NCI-H1092 (cell line): ENCODE data around the gene KPNA4.
A peak's percentile ranks its signal among the peaks of the same experiment; 100 is the strongest.
"Not testable (repeated sequence)": the region's sequence is repeated elsewhere in the genome, so short reads cannot be mapped to it uniquely, and the experiment has no call there.

Experiments
- DNase-seq: peaks from one replicate; lab custom pipeline; 2025; lab: John Stamatoyannopoulos, UW

The KPNA4 gene, protein sequence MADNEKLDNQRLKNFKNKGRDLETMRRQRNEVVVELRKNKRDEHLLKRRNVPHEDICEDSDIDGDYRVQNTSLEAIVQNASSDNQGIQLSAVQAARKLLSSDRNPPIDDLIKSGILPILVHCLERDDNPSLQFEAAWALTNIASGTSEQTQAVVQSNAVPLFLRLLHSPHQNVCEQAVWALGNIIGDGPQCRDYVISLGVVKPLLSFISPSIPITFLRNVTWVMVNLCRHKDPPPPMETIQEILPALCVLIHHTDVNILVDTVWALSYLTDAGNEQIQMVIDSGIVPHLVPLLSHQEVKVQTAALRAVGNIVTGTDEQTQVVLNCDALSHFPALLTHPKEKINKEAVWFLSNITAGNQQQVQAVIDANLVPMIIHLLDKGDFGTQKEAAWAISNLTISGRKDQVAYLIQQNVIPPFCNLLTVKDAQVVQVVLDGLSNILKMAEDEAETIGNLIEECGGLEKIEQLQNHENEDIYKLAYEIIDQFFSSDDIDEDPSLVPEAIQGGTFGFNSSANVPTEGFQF

DNA sequence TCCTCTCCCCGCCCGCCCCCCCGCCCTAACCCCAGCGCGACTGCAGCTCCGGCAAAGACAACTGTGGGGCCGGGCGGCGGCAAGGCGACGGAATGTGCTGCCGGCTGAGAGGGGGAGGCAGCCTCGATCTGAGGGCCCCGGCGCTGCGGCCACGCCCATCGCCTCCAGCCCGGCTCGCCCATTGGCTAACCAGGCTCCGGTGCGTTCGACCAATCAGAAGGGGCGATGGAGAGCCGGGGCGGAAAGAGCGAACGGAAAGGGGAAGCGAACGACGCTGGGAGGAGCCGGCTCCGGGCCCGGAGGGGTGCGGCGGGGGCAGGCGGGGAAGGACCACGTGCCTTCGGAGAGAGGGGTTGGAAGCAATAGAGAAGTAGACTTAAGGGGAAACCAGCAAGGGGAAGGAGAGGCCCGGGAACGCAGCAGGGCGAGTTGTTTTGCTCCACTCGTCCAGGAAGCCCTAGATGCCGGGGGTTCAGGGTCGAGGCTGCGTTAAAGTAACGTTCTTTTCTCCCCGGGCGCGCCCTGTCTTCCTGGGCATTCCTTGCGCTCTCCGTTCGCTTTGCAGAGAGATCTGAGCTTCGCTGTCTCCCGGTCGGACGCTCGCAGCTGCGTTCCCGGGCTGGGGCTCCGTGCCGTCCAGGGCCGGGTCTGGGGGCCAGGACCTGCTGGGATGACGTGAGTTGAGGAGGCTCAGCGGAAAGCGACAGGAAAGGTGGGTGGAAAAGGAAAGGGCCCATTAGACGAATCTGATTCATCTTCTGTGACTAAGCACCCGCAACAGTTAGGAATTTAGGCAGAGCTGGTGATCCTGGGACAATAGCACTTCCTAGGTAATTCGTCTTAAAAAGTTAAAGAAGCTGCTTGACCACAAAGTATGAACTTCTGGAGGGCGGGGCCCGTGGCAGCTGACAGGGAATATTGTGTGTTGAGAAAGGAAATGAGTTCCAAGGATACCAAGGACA, at the start of gene KPNA4:
KPNA4 (minus strand) TSS at position 130 of the 962 bp plus-strand sequence. CDS start 289 bp downstream, outside the sequence.
- peak; percentile 93 for DNase-seq

DNA sequence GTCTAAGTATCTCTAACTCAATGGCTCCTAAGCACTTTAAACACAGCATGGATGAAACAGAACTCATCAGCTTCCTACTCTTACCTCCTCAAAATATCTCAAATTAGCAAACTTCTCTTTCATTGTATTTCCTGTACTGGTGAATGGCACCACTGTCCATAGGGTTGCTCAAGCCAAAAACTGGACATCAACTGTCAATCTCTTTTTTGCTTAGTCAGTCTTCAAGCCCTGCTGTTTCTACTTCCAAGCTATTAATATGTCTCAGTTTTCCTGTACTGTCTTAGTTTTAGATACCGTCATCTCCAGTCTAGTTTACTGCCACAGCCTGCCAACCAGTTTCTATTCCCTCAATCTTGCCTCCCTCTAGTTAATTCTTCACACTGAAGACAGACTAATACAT, 48.3 kb upstream of the KPNA4 start:
- no peak for DNase-seq

DNA sequence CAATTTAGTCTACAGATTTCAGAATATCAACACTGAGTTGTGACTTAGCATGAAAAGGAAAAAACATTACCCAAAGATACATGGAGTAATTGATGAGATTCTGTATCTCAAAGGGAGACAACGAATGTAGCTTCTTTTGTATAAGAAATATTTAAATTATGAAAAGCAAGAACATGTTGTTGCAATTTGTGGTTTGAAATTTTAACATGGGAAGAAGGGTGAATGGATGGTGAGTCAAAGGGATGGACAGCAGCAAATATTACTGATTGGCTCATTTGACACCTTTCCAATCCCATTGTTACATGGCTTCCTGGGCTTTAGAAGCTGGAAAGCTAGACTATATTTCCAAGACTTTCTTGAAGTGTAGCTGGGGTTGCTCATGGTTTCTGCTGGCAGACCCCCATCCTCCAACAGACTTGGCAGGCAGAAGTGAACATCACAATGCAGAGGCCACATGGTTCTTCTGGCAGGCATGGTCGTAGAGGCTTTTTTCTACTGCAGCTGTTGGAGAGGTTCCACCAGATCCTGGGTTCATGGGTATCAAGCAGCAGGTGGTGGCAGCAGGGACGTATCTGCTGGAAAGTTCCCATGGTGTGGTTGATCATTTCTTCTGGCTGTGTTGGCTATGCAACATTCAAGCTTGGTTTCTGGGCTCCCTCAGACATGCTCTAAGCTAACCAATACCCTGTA, 47.2 kb upstream of the KPNA4 start:
- no peak for DNase-seq

DNA sequence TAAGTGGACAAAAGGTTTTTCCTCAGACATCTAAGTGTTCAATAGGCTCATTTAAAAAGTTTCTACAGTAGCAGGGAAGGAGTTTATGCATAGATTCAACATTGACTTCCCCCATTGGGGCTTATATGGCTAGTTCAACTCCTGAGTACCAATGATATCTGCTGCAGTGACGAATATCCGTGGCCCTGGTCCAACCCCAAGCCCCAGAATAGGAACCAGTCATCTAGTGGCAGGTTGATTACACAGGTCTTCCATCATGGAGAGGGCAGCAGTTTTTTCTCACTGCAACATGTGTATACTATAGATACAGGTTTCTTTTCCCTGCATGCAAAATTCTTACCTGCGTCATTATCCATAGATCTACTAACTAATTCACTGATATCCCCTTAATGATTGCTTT, 45.8 kb upstream of the KPNA4 start:
- DNase-seq, result no peak

DNA sequence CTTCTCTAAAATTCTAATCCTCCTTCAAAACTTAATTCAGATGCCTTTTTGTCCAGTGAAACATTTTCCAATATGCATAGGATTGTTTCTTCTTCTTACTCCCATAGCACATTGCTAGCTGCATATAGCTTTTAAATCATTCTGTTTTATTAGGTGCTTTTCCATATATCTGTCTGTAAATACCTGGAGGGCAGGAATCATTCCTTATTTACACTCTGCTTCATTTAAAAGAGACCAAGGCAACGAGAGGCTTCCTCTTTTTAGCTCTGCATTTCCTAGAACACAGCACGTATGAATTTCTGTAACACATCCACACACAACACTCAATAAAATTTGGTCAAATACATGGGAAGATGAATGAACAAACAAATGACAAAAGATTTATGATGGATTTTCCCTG, 43.5 kb upstream of the KPNA4 start:
- no peak for DNase-seq

DNA sequence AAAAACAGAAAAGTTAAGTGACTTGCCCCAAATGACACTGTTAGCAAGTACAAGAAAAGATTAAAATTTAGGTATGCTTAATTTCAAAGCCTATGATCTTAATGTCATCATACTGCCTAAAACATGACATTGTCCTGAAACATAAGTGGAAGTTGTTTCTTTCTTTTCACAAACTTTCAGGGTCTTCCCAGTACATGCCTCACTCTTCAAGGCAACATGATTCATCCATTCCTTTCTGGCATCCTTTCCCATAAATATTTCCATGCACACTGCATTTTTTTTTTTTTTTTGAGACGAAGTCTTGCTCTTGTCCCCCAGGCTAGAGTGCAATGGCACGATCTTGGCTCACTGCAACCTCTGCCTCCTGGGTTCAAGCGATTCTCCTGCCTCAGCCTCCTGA, 42.5 kb upstream of the KPNA4 start:
- DNase-seq, result no peak

DNA sequence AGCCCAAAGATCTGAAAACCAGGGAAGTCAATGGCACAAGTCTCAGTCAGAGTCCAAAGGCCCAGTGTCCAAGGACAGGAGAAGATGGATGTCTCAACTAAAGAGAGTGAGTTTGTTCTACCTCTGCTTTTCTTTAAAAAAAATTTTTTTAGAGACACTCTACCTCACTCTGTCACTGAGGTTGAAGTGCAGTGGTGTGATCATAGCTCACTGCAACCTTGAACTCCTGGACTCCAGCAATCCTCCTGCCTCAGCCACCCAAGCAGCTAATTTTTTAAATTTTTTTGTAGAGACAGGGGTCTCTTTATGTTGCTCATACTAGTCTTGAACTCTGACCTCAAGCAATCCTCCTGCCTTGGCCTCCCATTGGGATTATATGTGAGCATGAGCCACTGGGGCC, 39.9 kb upstream of the KPNA4 start:
- no peak for DNase-seq

DNA sequence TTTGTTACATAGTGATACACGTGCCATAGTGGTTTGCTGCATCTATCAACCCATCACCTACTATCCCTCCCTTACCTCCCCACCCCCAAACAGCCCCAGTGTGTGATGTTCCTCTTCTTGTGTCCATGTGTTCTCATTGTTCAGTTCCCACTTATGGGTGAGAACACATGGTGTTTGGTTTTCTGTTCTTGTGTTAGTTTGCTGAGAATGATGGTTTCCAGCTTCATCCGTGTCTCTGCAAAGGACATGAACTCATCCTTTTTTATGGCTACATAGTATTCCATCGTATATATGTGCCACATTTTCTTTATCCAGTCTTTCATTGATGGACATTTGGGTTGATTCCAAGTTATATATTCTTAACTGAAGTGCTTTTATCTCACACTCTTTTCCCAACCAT, 38.5 kb upstream of the KPNA4 start:
- DNase-seq, result not testable (repeated sequence)

DNA sequence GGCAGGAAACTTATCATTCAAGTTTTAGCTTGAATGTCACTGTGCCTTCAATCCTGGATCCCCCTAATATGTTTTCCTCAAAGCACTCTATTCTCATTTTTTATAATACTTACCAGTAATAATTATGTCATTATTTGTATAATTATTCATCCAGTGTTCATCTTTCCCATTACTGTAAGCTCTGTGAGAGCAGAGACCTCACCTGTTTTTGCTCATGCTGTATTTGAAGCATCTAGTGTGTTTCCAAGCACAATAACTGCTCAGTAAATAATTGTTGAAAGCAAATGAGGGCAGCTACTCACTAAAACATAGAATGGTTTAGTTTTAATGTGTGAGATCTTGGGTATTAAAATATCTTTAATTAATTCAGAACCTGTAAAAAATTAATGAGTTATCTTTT, 36.9 kb upstream of the KPNA4 start:
- no peak for DNase-seq

DNA sequence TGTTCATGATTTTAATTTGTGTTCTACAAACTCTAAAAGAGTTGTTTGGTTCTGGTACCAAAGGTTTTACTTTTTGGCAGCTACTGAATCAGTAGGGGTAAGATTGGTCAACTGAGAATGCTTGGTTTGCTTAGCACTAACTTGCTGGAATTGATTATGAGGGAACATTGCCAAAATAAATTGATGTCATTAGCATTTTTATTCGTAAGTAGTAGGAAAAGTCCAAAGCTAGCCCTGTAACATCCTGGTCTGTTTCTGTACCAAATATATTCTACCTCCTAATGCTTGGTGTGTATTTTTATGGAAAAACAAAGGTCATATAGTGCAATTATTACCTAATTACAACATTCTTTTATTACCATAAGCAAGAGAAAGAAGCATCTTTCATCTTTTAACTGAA, 35.9 kb upstream of the KPNA4 start:
- DNase-seq, result no peak

DNA sequence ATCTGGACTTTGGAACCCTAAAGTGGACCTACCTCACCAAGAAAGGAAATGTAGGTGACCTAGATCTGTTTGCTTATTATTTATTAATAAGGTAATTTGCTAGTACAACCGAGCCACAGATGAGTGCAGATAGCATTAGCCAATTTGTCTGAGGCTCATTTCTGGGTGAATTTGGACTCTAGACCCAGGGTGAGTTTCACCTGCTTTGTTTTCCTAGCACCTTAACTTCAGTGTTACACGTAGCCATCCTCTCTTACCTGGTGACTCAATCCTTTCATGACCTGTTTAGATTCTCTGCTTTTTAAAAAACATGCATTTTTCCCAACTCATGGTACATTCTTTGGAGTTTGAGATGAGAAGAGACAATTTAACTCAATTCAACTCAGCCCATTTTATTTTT, 33.5 kb upstream of the KPNA4 start:
- no peak for DNase-seq

DNA sequence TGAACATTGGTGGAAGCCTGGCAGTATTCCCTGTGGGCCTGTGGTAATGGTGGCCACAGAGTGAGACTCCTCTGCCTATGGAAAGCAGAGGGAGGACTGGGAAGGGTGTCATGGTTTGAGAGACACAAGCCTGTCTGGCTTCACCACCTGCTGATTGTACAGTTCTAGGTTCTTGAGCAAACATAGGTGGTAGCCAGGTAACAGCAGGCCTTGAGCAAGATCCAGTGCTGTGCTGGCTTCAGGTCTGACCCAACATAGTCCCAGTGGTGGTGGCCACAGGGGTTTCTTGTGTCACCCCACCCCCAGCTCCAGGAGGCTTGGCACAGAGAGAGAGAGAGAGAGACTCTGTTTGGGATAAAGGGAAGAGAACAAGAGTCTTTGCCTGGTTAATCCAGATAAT, 22.7 kb upstream of the KPNA4 start:
- no peak for DNase-seq

DNA sequence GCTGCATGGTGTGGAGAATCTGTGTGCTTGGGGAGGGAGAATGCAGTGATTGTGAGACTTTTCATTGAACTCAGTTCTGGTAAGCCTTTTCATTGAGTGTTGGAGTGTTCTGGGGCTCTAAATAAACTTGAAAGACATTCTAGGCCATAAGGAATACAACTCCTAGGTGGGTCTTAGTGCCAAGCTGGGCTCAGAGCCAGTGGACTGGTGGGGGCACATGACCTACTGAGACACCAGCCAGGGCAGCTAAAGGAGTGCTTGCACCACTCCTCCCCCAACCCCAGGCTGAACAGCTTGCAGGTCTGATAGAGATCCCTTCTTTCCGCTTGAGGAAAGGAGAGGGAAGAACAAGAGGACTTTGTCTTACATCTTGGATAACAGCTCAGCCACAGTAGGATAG, 21.7 kb upstream of the KPNA4 start:
- DNase-seq, result no peak

DNA sequence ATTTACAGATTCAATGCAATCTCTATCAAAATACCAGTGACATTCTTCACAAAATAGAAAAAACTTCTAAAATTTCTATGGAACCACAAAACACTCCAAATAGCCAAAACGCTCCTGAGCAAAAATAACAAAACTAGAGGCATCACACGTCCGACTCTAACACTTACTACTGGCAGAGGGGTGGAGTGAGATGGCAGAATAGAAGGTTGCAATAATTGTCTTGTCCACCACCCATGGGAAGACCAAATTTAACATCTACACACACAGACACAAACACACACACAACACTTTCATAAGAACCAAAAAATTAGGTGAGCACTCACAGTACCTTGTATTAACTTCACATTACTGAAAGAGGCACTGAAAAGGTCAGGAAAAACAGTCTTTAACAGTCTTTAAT, 21.3 kb upstream of the KPNA4 start:
- DNase-seq, result no peak

DNA sequence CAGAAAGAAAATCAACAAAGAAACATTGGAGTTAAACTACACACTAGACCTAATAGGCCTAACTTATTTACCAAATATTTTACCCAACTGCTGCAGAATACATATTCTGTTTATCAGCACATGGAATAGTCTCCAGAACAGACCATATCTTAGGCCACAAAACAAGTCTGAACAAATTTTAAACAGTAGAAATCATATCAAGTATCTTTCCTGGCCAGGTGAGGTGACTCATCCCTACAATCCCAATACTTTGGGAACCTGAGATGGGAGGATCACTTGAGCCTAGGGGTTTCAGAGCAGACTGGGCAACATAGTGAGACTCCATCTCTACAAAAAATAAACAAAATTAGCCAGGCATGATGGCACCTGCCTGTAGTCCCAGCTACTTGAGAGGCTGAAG, 18.1 kb upstream of the KPNA4 start:
- DNase-seq, result no peak

DNA sequence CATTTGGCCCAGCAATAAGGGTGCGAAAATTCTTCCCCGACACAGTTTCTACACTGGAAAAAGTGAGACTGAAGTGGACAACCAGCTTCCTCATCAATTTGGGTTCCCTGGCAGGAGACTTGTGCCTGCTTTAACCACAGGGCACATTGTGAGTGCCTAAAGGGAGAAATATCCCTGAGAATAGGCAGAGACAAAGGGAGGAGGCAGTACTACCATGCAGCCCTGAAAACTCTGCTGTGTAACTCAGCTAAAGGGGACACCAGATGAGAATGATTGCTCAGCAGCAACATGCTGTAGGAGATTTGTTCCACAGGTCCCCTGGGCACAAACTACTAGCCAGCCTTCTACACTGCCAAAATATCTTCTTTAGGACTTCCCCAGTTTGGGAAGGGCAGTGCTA, 15.6 kb upstream of the KPNA4 start:
- DNase-seq, result no peak

DNA sequence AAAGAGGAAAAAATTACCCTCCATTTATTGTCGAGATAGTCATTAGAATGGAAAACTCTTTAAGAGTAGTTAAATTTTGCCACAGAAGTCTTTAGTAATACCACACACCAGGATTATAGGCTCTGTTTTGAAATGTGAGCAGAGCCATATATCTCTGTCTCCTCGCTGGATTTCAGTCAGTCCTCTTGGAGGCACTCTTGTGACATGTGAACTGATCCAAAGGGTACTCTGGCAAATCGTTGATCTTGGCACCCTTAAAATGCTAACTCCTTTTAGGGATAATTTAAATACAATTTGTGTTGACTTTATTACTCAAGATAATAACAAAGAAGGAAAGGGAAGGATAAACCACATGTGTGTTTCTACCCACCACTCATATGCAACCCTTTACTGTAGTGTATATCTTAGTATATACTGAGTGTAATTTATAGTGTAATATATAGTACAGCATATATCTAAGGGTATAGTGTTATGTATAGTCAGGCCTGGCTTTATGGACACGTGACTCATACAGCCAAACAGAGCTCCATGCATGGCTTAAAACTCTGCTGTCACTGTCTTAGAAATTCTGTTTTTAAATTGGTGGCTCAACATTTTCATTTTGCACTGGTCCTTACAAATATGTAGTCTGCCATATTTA, 12.3 kb upstream of the KPNA4 start:
- no peak for DNase-seq

DNA sequence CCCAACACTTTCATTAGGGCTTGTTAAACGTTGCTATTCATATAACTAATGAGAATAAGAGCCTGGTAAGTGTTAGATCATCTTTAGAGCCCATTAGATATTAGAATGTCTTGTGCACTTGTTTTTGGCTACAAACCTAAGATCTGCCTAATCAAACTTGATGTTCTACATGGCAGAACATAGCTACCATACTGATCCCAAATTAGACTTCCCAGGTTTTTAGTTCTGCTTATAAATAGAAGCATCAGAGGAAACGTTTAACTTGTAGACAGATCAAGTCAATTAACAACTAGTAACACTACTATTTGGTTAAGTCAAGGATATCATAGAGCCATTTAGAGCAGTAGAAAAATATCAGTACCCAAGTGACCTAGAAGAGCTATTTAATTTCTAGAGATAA, 11.7 kb upstream of the KPNA4 start:
- DNase-seq, result no peak

DNA sequence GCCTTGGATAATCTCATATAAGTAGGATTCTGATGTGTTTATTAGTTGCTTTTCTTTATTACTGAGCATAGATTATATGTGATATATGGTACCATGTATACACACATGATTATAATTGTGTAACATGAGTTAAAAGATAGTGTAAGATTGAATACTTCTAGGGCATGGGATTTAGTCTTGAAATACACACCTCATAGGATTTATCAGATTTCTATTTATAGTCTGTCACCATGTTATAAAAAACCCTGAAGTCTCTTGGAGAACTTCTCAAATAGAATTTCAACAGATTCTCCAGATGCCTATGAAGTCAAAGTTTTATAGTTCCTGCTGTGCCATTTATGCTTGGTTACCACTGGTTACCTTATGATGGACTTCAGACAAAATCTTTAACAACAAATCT, 11.2 kb upstream of the KPNA4 start:
- DNase-seq, result no peak

DNA sequence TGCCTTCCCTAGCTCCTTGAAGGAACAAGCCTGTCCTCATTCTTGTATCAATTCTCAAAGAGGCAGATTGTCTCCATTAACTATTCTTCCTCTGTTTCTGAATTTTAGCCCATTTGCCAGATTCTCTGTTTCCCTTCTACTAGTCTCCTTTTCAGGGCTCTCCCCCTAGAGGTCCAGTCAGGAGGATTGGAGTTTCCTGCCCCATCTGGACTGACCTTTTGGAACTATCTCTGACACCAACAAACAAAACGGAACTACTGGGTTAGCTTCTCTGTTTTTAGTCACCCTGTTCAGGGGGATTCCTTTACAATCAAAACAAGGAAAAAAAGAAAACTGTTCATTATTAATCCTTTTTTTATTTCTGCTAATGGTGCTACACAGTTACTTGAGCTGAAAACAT, 10.2 kb upstream of the KPNA4 start:
- DNase-seq, result no peak

DNA sequence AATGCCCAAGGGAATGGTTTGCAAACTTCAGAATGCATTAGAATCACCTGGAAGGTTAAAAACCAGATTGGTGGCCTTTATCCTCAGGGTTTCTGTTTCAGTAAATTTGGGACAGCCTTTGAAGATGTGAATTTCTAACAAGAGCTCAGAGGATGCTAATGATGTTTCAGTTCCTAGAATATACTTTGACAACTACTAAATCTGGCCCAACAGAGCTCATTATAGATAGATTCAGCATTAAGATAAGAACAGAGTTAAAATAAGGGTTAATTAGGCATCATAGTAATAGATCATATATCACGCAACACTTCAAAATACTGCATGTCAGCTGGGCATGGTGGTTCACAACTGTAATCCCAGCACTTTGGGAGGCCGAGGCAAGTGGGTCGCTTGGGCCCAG, 9.3 kb upstream of the KPNA4 start:
- no peak for DNase-seq
